Measurements from ENCODE around the gene SLC6A13. TPM values are rescaled to one million over a fixed set of nuclear protein-coding genes. Genes with fewer than 3 reads are reported as not detected.

Gene SLC6A13
- total RNA-seq, 1 experiment from 2014 or later, result not detected

GRCh38 chr12:254912-255311, 7.7 kb downstream of the SLC6A13 start:
- Histone ChIP-seq H3K9me3 (ENCODE audit: insufficient read depth, low read depth) (no peaks in the 10 kb centered on the region), H3K27me3 (ENCODE audit: insufficient read depth, low read depth) (peaks cover 92% of the 10 kb centered on the region), H3K27ac (no peak overlapping the region), H3K4me3 (no peak overlapping the region), H2AFZ (no peak overlapping the region), H3K79me2 (ENCODE audit: low read depth) (no peaks in the 10 kb centered on the region), H3K36me3 (ENCODE audit: low read depth) (no peaks in the 10 kb centered on the region), H3F3A (ENCODE audit: insufficient read depth, low read depth) (no peaks in the 10 kb centered on the region), H4K20me1 (ENCODE audit: insufficient read depth) (no peaks in the 10 kb centered on the region), H3K4me1 (replicated peaks; ENCODE audit: insufficient read depth) (no peaks in the 10 kb centered on the region), H3K9me2 (ENCODE audit: insufficient read depth) (no peaks in the 10 kb centered on the region), H3K4me2 (no peak overlapping the region)
- no TSS peak for BruUV-seq (replicated peaks)
- CTCF ChIA-PET, result interaction anchor here (0.5 kb wide), 1 partner anchor 14 kb away, joined by 3 read pairs; no protein-coding TSS in a partner anchor
- TF ChIP-seq EZH2 (IDR thresholded peaks at IDR 0.05; ENCODE audit: low read depth) (no peak), CTCF (conservative IDR thresholded peaks at IDR 0.05) (no peak)
- intact Hi-C loops (cut with micrococcal nuclease; ENCODE audit: unreplicated experiment), result no loop called here
- POLR2A ChIA-PET (ENCODE audit: unreplicated experiment), result no interaction called here
- no peak for DNase-seq

- Histone ChIP-seq H3K27me3 (ENCODE audit: insufficient read depth, low read depth) (peaks cover 88% of the 10 kb centered on the region), H3K9me2 (ENCODE audit: insufficient read depth) (no peaks in the 10 kb centered on the region), H3K36me3 (ENCODE audit: low read depth) (no peaks in the 10 kb centered on the region), H3K4me1 (replicated peaks; ENCODE audit: insufficient read depth) (no peaks in the 10 kb centered on the region), H3K79me2 (ENCODE audit: low read depth) (no peaks in the 10 kb centered on the region), H4K20me1 (ENCODE audit: insufficient read depth) (no peaks in the 10 kb centered on the region), H3K27ac (no peak overlapping the region), H3K9me3 (ENCODE audit: insufficient read depth, low read depth) (no peaks in the 10 kb centered on the region), H3K4me3 (no peak overlapping the region), H2AFZ (no peak overlapping the region), H3F3A (ENCODE audit: insufficient read depth, low read depth) (no peaks in the 10 kb centered on the region), H3K4me2 (no peak overlapping the region)
- BruUV-seq (replicated peaks), result no TSS peak
- intact Hi-C loops (cut with micrococcal nuclease; ENCODE audit: unreplicated experiment), result no loop called here
- ChIA-PET POLR2A (ENCODE audit: unreplicated experiment) (interaction anchor here (0.6 kb wide), 1 partner anchor 14 kb away, joined by 7 read pairs; no protein-coding TSS in a partner anchor), CTCF (no interaction called here)
- no peak for DNase-seq
- TF ChIP-seq EZH2 (IDR thresholded peaks at IDR 0.05; ENCODE audit: low read depth) (no peak), CTCF (conservative IDR thresholded peaks at IDR 0.05) (no peak)
These were observed 8.6 kb downstream of the SLC6A13 start for GRCh38 chr12:254039-254438.

GRCh38 chr12:253116-253831, 9.4 kb downstream of the SLC6A13 start:
- Histone ChIP-seq H3K4me1 (replicated peaks; ENCODE audit: insufficient read depth) (no peaks in the 10 kb centered on the region), H3K9me3 (ENCODE audit: insufficient read depth, low read depth) (no peaks in the 10 kb centered on the region), H2AFZ (no peak overlapping the region), H3K27ac (no peak overlapping the region), H4K20me1 (ENCODE audit: insufficient read depth) (no peaks in the 10 kb centered on the region), H3F3A (ENCODE audit: insufficient read depth, low read depth) (no peaks in the 10 kb centered on the region), H3K4me2 (no peak overlapping the region), H3K9me2 (ENCODE audit: insufficient read depth) (no peaks in the 10 kb centered on the region), H3K27me3 (ENCODE audit: insufficient read depth, low read depth) (peaks cover 85% of the 10 kb centered on the region), H3K79me2 (ENCODE audit: low read depth) (no peaks in the 10 kb centered on the region), H3K4me3 (no peak overlapping the region), H3K36me3 (ENCODE audit: low read depth) (no peaks in the 10 kb centered on the region)
- TF ChIP-seq CTCF (conservative IDR thresholded peaks at IDR 0.05) (no peak), EZH2 (IDR thresholded peaks at IDR 0.05; ENCODE audit: low read depth) (no peak)
- ChIA-PET CTCF (no interaction called here), POLR2A (ENCODE audit: unreplicated experiment) (interaction anchor here (0.6 kb wide), 1 partner anchor 14 kb away, joined by 7 read pairs; no protein-coding TSS in a partner anchor)
- intact Hi-C loops (cut with micrococcal nuclease; ENCODE audit: unreplicated experiment), result no loop called here
- no peak for DNase-seq
- no TSS peak for BruUV-seq (replicated peaks)

Data from PC-9 (cell line).